Nephron progenitor cell (in vitro differentiated cells): ENCODE measurements around the gene CDH1.

ENCODE experiments used
- DNase-seq: peaks from one replicate; pipeline ENCODE4 v3.0.0; 2021
- H3K27ac Mint-ChIP-seq: 2 replicates; pipeline ENCODE4 v1.8.0; 2021; ENCODE audit warnings: mild to moderate bottlenecking, moderate library complexity, mixed read lengths
- H3K27me3 Mint-ChIP-seq: 2 replicates; pipeline ENCODE4 v1.8.0; 2021; ENCODE audit warnings: mild to moderate bottlenecking, low read depth, mixed read lengths; ENCODE audit not compliant: poor library complexity
- H3K36me3 Mint-ChIP-seq: 2 replicates; pipeline ENCODE4 v1.8.0; 2021; ENCODE audit warnings: low read depth, mixed read lengths
- H3K4me1 Mint-ChIP-seq: 2 replicates; pipeline ENCODE4 v1.8.0; 2021; ENCODE audit warnings: mixed read lengths
- H3K4me3 Mint-ChIP-seq: 2 replicates; pipeline ENCODE4 v1.8.0; 2021; ENCODE audit warnings: mild to moderate bottlenecking, moderate library complexity, mixed read lengths
- H3K9me3 Mint-ChIP-seq: 2 replicates; pipeline ENCODE4 v1.8.0; 2021; ENCODE audit warnings: mild to moderate bottlenecking, moderate library complexity, mixed read lengths
- CTCF ChIP-seq: fragments of 200-600 bp; sonication (generic); IDR thresholded peaks from 2 replicates; pipeline ENCODE4 v1.5.0; 2021; ENCODE audit warnings: antibody characterized with exemption

The CDH1 gene

GRCh38 chr16:68756239-68756915 is 19.3 kb downstream of the CDH1 start:
- Mint-ChIP-seq H3K27me3 (peaks cover 10% of the 10 kb centered on the region), H3K4me3 (no peak overlapping the region)

GRCh38 chr16:68757625-68757935 is 20.5 kb downstream of the CDH1 start:
- H3K27ac Mint-ChIP-seq = no peak overlapping the region
- peaks cover 16% of the 10 kb centered on the region for H3K4me1 Mint-ChIP-seq
- no peak overlapping the region for H3K4me3 Mint-ChIP-seq
- TF ChIP-seq CTCF = no peak
- peaks cover 10% of the 10 kb centered on the region for H3K27me3 Mint-ChIP-seq
- no peaks in the 10 kb centered on the region for H3K9me3 Mint-ChIP-seq
- no peaks in the 10 kb centered on the region for H3K36me3 Mint-ChIP-seq
- no peak for DNase-seq

More at GRCh38 chr16:68756239-68756915, 19.3 kb downstream of the CDH1 start:
- TF ChIP-seq CTCF = no peak
- Mint-ChIP-seq H3K9me3 (no peaks in the 10 kb centered on the region), H3K27ac (no peak overlapping the region), H3K4me1 (peaks cover 21% of the 10 kb centered on the region), H3K36me3 (no peaks in the 10 kb centered on the region)
- no peak for DNase-seq

GRCh38 chr16:68759062-68759461 is 22.0 kb downstream of the CDH1 start:
- peaks cover 18% of the 10 kb centered on the region for H3K27me3 Mint-ChIP-seq
- H3K36me3 Mint-ChIP-seq = no peaks in the 10 kb centered on the region
- H3K9me3 Mint-ChIP-seq = no peaks in the 10 kb centered on the region
- H3K4me1 Mint-ChIP-seq = peaks cover 24% of the 10 kb centered on the region
- H3K27ac Mint-ChIP-seq = no peak overlapping the region
- no peak for DNase-seq
- TF ChIP-seq CTCF = no peak
- H3K4me3 Mint-ChIP-seq = no peak overlapping the region

GRCh38 chr16:68760671-68761275 is 23.7 kb downstream of the CDH1 start:
- peaks cover 17% of the 10 kb centered on the region for H3K4me1 Mint-ChIP-seq
- H3K27me3 Mint-ChIP-seq = peaks cover 15% of the 10 kb centered on the region
- DNase-seq = no peak
- H3K36me3 Mint-ChIP-seq = no peaks in the 10 kb centered on the region
- H3K4me3 Mint-ChIP-seq = no peak overlapping the region
- H3K27ac Mint-ChIP-seq = peak overlapping the region; percentile 4
- no peaks in the 10 kb centered on the region for H3K9me3 Mint-ChIP-seq
- no peak for TF ChIP-seq CTCF

- peaks cover 17% of the 10 kb centered on the region for H3K4me1 Mint-ChIP-seq
- no peak for TF ChIP-seq CTCF
- no peaks in the 10 kb centered on the region for H3K36me3 Mint-ChIP-seq
- DNase-seq = no peak
- H3K9me3 Mint-ChIP-seq = no peaks in the 10 kb centered on the region
- H3K27me3 Mint-ChIP-seq = peaks cover 11% of the 10 kb centered on the region
- H3K4me3 Mint-ChIP-seq = no peak overlapping the region
- no peak overlapping the region for H3K27ac Mint-ChIP-seq
These were observed 26.1 kb downstream of the CDH1 start for GRCh38 chr16:68762996-68763756.
